Liver (tissue), 9 donors: ENCODE data around the gene THSD4. TPM values are rescaled to one million over a fixed set of nuclear protein-coding genes. Genes with fewer than 3 reads are reported as not detected.

Experiments
- DNase-seq: peaks from one replicate; pipeline ENCODE4 v3.0.0-alpha.2; 2017; ENCODE audit warnings: low spot score
- H3K27ac ChIP-seq, 2 donors: one replicate each; pipeline ENCODE4 v1.7.0; 2013; ENCODE audit warnings: inconsistent platforms in 2 of 2, low read length in 2 of 2, control low read depth in 1 of 2, low read depth in 1 of 2, mild to moderate bottlenecking in 1 of 2
- H3K27me3 ChIP-seq, 4 donors: one replicate each; pipeline versions ENCODE4 v1.6.1 to v1.7.0; 2013; ENCODE audit warnings: low read length in 3 of 4, inconsistent platforms in 1 of 4, mild to moderate bottlenecking in 1 of 4, moderate library complexity in 1 of 4; ENCODE audit not compliant: control insufficient read depth in 4 of 4, insufficient read depth in 4 of 4
- H3K36me3 ChIP-seq, 4 donors: one replicate each; pipeline versions ENCODE4 v1.6.1 to v1.7.0; 2013; ENCODE audit warnings: low read length in 3 of 4, mild to moderate bottlenecking in 3 of 4, low read depth in 1 of 4, moderate library complexity in 1 of 4; ENCODE audit not compliant: control insufficient read depth in 4 of 4, insufficient read depth in 3 of 4
- H3K4me1 ChIP-seq, 4 donors: one replicate each; pipeline versions ENCODE4 v1.6.1 to v1.7.0; 2013; ENCODE audit warnings: low read length in 3 of 4, mild to moderate bottlenecking in 3 of 4, moderate library complexity in 1 of 4; ENCODE audit not compliant: control insufficient read depth in 4 of 4, insufficient read depth in 4 of 4
- H3K4me3 ChIP-seq, 3 donors: one replicate each; pipeline versions ENCODE4 v1.6.1 to v1.7.0; 2013; ENCODE audit warnings: low read length in 3 of 3, control low read depth in 1 of 3, low read depth in 1 of 3, mild to moderate bottlenecking in 1 of 3
- H3K9ac ChIP-seq, 2 donors: one replicate each; pipeline ENCODE4 v1.7.0; 2013; ENCODE audit warnings: low read length in 2 of 2, mild to moderate bottlenecking in 2 of 2, moderate library complexity in 2 of 2, control low read depth in 1 of 2, low read depth in 1 of 2
- H3K9me3 ChIP-seq, 4 donors: one replicate each; pipeline versions ENCODE4 v1.6.1 to v1.7.0; 2013; ENCODE audit warnings: low read length in 3 of 4; ENCODE audit not compliant: control insufficient read depth in 4 of 4
- EGR1 ChIP-seq, 2 donors: IDR thresholded peaks; 2 replicates each; pipeline ENCODE4 v1.6.1; 2016 to 2018; ENCODE audit warnings: antibody characterized with exemption in 2 of 2, low read depth in 2 of 2
- FOXA1 ChIP-seq: IDR thresholded peaks from 2 replicates; pipeline ENCODE4 v1.6.1; 2016; ENCODE audit warnings: antibody characterized with exemption
- FOXA2 ChIP-seq: IDR thresholded peaks from 2 replicates; pipeline ENCODE4 v1.6.1; 2016; ENCODE audit warnings: antibody characterized with exemption
- HNF4A ChIP-seq, 2 donors: conservative IDR thresholded peaks; 2 replicates each; pipeline ENCODE4 v1.6.1; 2016; ENCODE audit warnings: antibody characterized with exemption in 2 of 2, mild to moderate bottlenecking in 2 of 2
- HNF4G ChIP-seq: IDR thresholded peaks from 2 replicates; pipeline ENCODE4 v1.6.1; 2016; ENCODE audit warnings: antibody characterized with exemption
- JUND ChIP-seq, 2 donors: IDR thresholded peaks; 2 replicates each; pipeline ENCODE4 v1.6.1; 2016; ENCODE audit warnings: antibody characterized with exemption in 2 of 2
- NR2F2 ChIP-seq: IDR thresholded peaks from 2 replicates; pipeline ENCODE4 v1.6.1; 2016; ENCODE audit warnings: antibody characterized with exemption
- RXRA ChIP-seq, 2 donors: IDR thresholded peaks; 2 replicates each; pipeline ENCODE4 v1.6.1; 2017 to 2018; ENCODE audit warnings: antibody characterized with exemption in 2 of 2, mild to moderate bottlenecking in 1 of 2
- SP1 ChIP-seq: IDR thresholded peaks from 2 replicates; pipeline ENCODE4 v1.6.1; 2018; ENCODE audit warnings: antibody characterized with exemption, mild to moderate bottlenecking
- TAF1 ChIP-seq: conservative IDR thresholded peaks from 2 replicates; pipeline ENCODE4 v1.6.1; 2016; ENCODE audit warnings: antibody characterized with exemption, mild to moderate bottlenecking
- YY1 ChIP-seq: IDR thresholded peaks from 2 replicates; pipeline ENCODE4 v1.6.1; 2016; ENCODE audit warnings: antibody characterized with exemption, mild to moderate bottlenecking
- WGBS: extraction: QIAGEN DNeasy Blood & Tissue Kit; methylation state at CpG from one replicate; pipeline ENCODE4 v1.1.7; 2013; 5-methylcytosine and 5-hydroxymethylcytosine counted together
- polyA plus RNA-seq, 2 donors: library from polyadenylated mRNA; stranded (reverse) in 1 of 2; unstranded in 1 of 2; fragments of 200-250 nt in 1 of 2; fragments of >200 nt in 1 of 2; fragmentation: Nextera tagmentation in 1 of 2; extraction: Ambion mirVana in 1 of 2; gene quantifications; one replicate each; pipeline versions ENCODE4 v1.2.1 to v1.2.3, GENCODE V29; 2013 to 2015
- total RNA-seq, 2 donors: library from RNA; depleted of rRNA; stranded (reverse); fragments of >200 nt; gene quantifications; one replicate each; pipeline ENCODE4 v1.2.3, GENCODE V29; 2014
- TF ChIP-seq, protein P1 (sequence below): fragments of 150-350 bp; IDR thresholded peaks from 2 replicates; pipeline ENCODE4 v1.5.1; 2017; ENCODE audit warnings: improper control_type of control experiment, low read depth, low read length; ENCODE audit not compliant: missing input control
- TF ChIP-seq, protein P2 (sequence below): IDR thresholded peaks from 2 replicates; pipeline ENCODE4 v1.6.1; 2016; ENCODE audit warnings: antibody characterized with exemption
- TF ChIP-seq, protein P3 (sequence below): IDR thresholded peaks from 2 replicates; pipeline ENCODE4 v1.6.1; 2016; ENCODE audit warnings: antibody characterized with exemption, mild to moderate bottlenecking
- TF ChIP-seq, protein P4 (sequence below): IDR thresholded peaks from 2 replicates; pipeline ENCODE4 v1.6.1; 2016; ENCODE audit warnings: antibody characterized with exemption
- TF ChIP-seq, protein P5 (sequence below): IDR thresholded peaks from 2 replicates; pipeline ENCODE4 v1.6.1; 2016; ENCODE audit warnings: antibody characterized with exemption
- donor health status: healthy.
- donor health status: healthy.
- donor health status: healthy.
- donor health status: healthy.
- donor health status: healthy.

The THSD4 gene
- total and polyA plus RNA-seq, 4 donors: 0.23 to 11.5 (median 1.9) TPM

DNA sequence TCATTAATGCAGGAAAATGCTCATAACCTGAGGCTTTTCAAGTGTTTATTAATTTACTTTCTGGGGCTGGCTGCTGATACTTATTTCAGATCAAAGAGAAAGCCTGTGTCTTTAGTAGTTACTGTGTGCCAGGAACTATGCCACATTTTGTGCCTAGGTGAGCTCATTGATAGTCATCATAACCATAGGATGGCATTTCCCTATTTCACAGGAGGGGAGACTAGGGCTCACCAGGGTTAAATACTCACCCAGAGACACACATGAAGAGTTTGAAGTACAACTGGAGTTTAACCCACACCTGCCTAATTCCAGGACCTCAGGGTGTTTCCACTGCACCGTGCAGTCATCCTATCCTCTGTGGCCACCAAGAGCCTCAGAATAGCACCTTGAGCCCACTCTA is 430.7 kb downstream of the THSD4 start:
- 76% methylated on average over 1 of the region's 1 CpG for WGBS
- Histone ChIP-seq H3K27me3 (no peaks in the 10 kb centered on the region), H3K27ac (no peak overlapping the region), H3K4me3 (no peak overlapping the region), H3K36me3 (no peaks in the 10 kb centered on the region), H3K9ac (no peak overlapping the region), H3K4me1 (no peaks in the 10 kb centered on the region), H3K9me3 (no peaks in the 10 kb centered on the region)
- TF ChIP-seq JUND (IDR thresholded peaks at IDR 0.05): no peak
- no peak for TF ChIP-seq HNF4A (conservative IDR thresholded peaks at IDR 0.05)
- no peak for TF ChIP-seq FOXA2
- TF ChIP-seq, protein P1, sequence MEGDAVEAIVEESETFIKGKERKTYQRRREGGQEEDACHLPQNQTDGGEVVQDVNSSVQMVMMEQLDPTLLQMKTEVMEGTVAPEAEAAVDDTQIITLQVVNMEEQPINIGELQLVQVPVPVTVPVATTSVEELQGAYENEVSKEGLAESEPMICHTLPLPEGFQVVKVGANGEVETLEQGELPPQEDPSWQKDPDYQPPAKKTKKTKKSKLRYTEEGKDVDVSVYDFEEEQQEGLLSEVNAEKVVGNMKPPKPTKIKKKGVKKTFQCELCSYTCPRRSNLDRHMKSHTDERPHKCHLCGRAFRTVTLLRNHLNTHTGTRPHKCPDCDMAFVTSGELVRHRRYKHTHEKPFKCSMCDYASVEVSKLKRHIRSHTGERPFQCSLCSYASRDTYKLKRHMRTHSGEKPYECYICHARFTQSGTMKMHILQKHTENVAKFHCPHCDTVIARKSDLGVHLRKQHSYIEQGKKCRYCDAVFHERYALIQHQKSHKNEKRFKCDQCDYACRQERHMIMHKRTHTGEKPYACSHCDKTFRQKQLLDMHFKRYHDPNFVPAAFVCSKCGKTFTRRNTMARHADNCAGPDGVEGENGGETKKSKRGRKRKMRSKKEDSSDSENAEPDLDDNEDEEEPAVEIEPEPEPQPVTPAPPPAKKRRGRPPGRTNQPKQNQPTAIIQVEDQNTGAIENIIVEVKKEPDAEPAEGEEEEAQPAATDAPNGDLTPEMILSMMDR: no peak
- no peak for TF ChIP-seq YY1
- no peak for TF ChIP-seq EGR1 (IDR thresholded peaks at IDR 0.05; ENCODE audit: low read depth in 2 of 2)
- no peak for TF ChIP-seq RXRA (IDR thresholded peaks at IDR 0.05)
- TF ChIP-seq HNF4G: no peak
- TF ChIP-seq NR2F2: no peak
- TF ChIP-seq, protein P2, sequence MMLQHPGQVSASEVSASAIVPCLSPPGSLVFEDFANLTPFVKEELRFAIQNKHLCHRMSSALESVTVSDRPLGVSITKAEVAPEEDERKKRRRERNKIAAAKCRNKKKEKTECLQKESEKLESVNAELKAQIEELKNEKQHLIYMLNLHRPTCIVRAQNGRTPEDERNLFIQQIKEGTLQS: no peak
- no peak for TF ChIP-seq TAF1
- no peak for TF ChIP-seq SP1
- DNase-seq: no peak

DNA sequence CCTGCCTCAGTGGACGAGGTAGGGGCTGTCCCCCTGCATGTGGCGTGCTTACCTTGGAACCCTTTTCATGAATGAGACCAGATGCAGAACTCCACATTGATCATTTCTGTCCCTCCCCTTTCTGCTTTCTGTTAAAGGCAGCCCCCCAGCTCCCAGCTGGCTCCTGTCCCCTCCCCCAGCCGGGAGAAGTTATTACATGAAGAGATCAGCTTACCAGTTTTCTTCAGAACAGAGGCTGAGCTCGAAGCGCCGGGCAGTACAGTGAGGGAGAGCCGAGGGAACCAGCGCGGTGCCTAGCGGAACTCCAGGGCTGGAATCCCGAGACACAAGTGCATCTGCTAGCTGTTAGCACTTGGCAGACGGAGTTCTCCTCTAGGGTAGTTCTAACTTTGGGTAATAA is 431.7 kb downstream of the THSD4 start:
- H3K4me1 ChIP-seq: no peaks in the 10 kb centered on the region
- no peaks in the 10 kb centered on the region for H3K36me3 ChIP-seq
- H3K27ac ChIP-seq: no peak overlapping the region
- no peak overlapping the region for H3K9ac ChIP-seq
- DNase-seq: no peak
- H3K4me3 ChIP-seq: no peak overlapping the region
- WGBS: 80% methylated on average over 12 of the region's 12 CpGs
- no peaks in the 10 kb centered on the region for H3K27me3 ChIP-seq
- H3K9me3 ChIP-seq: no peaks in the 10 kb centered on the region
- TF ChIP-seq, protein P3, sequence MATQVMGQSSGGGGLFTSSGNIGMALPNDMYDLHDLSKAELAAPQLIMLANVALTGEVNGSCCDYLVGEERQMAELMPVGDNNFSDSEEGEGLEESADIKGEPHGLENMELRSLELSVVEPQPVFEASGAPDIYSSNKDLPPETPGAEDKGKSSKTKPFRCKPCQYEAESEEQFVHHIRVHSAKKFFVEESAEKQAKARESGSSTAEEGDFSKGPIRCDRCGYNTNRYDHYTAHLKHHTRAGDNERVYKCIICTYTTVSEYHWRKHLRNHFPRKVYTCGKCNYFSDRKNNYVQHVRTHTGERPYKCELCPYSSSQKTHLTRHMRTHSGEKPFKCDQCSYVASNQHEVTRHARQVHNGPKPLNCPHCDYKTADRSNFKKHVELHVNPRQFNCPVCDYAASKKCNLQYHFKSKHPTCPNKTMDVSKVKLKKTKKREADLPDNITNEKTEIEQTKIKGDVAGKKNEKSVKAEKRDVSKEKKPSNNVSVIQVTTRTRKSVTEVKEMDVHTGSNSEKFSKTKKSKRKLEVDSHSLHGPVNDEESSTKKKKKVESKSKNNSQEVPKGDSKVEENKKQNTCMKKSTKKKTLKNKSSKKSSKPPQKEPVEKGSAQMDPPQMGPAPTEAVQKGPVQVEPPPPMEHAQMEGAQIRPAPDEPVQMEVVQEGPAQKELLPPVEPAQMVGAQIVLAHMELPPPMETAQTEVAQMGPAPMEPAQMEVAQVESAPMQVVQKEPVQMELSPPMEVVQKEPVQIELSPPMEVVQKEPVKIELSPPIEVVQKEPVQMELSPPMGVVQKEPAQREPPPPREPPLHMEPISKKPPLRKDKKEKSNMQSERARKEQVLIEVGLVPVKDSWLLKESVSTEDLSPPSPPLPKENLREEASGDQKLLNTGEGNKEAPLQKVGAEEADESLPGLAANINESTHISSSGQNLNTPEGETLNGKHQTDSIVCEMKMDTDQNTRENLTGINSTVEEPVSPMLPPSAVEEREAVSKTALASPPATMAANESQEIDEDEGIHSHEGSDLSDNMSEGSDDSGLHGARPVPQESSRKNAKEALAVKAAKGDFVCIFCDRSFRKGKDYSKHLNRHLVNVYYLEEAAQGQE: no peak
- TF ChIP-seq FOXA1: no peak
- TF ChIP-seq TAF1: no peak
- TF ChIP-seq, protein P4, sequence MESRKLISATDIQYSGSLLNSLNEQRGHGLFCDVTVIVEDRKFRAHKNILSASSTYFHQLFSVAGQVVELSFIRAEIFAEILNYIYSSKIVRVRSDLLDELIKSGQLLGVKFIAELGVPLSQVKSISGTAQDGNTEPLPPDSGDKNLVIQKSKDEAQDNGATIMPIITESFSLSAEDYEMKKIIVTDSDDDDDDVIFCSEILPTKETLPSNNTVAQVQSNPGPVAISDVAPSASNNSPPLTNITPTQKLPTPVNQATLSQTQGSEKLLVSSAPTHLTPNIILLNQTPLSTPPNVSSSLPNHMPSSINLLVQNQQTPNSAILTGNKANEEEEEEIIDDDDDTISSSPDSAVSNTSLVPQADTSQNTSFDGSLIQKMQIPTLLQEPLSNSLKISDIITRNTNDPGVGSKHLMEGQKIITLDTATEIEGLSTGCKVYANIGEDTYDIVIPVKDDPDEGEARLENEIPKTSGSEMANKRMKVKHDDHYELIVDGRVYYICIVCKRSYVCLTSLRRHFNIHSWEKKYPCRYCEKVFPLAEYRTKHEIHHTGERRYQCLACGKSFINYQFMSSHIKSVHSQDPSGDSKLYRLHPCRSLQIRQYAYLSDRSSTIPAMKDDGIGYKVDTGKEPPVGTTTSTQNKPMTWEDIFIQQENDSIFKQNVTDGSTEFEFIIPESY: no peak
- no peak for TF ChIP-seq JUND (IDR thresholded peaks at IDR 0.05)
- no peak for TF ChIP-seq RXRA (IDR thresholded peaks at IDR 0.05)
- TF ChIP-seq, protein P5, sequence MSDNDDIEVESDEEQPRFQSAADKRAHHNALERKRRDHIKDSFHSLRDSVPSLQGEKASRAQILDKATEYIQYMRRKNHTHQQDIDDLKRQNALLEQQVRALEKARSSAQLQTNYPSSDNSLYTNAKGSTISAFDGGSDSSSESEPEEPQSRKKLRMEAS: no peak
- no peak for TF ChIP-seq SP1
- TF ChIP-seq NR2F2: no peak
- TF ChIP-seq HNF4G: no peak
- TF ChIP-seq, protein P1: no peak
- TF ChIP-seq FOXA2: no peak
- TF ChIP-seq HNF4A (conservative IDR thresholded peaks at IDR 0.05): no peak
